ENCODE measurements around the gene TATDN3.
A peak's percentile ranks its signal among the peaks of the same experiment; 100 is the strongest.
"Not testable (repeated sequence)": the region's sequence is repeated elsewhere in the genome, so short reads cannot be mapped to it uniquely, and the experiment has no call there.

The TATDN3 gene

DNA sequence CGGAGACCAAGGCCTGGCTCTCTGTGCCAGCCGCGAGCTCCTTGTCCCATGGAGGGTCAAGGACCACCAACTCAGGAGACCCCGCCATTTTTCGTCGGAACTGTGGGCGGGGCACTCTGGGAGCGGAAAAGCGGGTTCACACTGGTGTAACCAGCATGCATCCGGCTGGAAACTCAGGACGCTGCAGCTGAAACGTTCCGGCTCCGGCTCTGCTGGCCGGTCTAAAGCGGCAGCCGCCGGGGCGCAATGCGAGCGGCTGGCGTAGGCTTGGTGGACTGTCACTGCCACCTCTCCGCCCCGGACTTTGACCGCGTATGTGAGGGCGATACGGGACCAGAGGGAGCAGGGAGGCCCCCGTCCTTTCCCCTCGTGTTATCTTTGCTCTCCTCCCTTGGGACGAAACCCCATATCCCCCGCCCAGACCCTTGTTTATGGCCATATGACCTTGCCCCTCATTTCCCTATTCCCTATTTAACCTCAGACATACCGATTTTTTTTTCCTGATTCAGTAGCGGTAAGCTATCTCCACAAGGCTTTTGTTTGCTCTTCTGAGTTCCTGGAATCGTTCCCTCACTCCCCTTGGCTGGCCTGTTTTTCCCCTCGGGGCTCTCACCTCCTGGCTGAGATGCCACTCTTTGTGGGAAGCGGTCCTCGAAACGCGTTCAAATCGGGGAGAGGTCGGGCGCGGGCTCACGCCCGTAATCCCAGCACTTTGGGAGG, at the start of gene TATDN3, which contains the start of gene NSL1:
TATDN3 (plus strand) TSS at position 219 of the 720 bp plus-strand sequence; CDS start at position 247, 28 bp downstream.
NSL1 (minus strand) TSS at position 102 of the 720 bp plus-strand sequence; CDS start at position 88, 14 bp downstream.
- DNase-seq: peak; percentile 95

- DNase-seq: no peak
Observed at GRCh38 chr1:212743901-212744475, 47.7 kb upstream of the TATDN3 start.

- no peak for DNase-seq
Observed at GRCh38 chr1:212745303-212745702, 46.4 kb upstream of the TATDN3 start.

- DNase-seq: no peak
Observed at GRCh38 chr1:212746546-212746945, 45.1 kb upstream of the TATDN3 start.

GRCh38 chr1:212749821-212750535, 41.7 kb upstream of the TATDN3 start:
- DNase-seq: peak; percentile 39

- DNase-seq: no peak
Observed at GRCh38 chr1:212752252-212752933, 39.3 kb upstream of the TATDN3 start.

DNA sequence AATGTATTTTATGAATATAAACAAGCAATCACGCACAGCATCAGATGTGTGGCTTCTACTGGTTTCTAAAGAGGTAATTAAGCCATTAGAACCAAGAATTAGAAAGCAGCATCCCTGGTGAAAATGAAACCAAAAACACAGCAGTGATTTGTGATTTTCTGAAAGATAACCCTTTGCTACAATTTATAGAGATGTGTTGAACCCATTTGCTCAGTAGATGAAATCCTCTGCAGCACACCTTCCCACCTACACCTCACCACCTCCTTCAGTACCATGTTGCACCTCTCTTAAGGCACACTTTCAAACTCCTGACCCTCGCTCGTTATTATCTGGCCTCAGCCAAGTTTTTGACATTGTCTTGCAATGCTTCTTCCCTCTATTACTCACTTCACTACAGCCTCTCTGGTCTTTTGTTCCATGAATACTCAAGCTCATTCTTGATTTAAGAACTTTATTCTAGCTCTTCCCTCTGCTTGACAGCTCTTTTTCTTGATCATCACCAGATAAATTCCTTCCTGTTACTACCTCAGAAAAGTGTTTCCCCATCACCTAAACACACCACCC, 38.7 kb upstream of the TATDN3 start:
- peak; percentile 59 for DNase-seq

- DNase-seq: no peak
Observed at GRCh38 chr1:212753749-212754148, 37.9 kb upstream of the TATDN3 start.

DNA sequence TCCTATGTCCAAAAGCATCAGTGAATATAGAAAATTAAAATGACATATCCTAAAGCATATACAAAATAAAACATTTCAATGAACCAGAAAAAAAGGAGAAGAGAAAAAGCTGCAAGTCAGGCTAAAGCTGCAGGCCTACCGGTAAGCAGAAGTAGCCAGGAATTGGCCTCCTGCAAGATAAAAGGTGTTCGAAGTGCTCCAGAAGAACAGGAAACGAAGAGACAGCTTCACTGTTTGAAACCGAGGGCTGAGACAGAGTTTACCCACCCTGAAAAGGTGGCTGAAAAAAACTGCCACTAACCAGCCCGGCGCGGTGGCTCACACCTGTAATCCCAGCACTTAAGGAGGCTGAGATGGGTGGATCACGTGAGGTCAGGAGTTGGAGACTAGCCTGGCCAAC, 37.5 kb upstream of the TATDN3 start:
- DNase-seq: peak; percentile 17

DNA sequence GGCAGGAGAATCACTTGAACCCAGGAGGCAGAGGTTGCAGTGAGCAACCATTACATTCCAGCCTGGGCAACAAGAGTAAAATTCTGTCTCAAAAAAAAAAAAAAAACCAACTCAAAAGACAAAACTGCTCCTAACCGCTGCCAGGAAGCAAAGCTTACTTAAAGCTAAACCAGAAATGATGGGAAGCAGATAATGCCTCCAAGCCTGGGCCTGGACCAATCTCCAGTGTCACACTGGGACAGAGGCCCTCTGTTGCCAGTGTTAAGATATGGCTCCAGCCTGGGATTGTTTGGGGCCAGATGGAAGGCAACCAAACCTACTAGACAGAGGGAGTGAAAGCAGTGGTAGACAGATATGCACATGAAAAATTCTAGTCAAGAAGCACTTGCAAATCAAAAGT, 37.0 kb upstream of the TATDN3 start:
- DNase-seq: no peak

- no peak for DNase-seq
Observed at GRCh38 chr1:212759683-212760082, 32.0 kb upstream of the TATDN3 start.

- peak; percentile 66 for DNase-seq
Observed at GRCh38 chr1:212760126-212760823, 31.4 kb upstream of the TATDN3 start.

DNA sequence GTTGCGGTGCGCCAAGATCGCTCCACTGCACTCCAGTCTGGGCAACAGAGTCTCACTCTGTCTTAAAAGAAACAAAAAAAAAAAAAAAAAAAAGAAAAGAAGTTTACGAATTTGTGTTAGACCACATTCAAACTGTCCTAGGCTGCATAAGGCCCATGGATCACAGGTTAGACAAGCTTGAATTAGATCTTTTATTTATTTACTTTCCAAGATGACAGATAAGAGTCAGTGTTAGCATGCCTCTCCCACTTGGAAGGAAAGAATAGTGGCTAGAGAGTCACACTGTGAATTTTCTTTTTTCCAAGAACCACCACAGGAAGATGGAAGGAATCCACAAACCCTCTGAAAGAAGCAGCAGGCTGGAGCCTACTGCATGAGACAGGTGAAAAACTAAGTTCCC, 29.5 kb upstream of the TATDN3 start:
- no peak for DNase-seq

- DNase-seq: no peak
Observed at GRCh38 chr1:212762839-212763238, 28.9 kb upstream of the TATDN3 start.

- not testable (repeated sequence) for DNase-seq
Observed at GRCh38 chr1:212764718-212765281, 26.9 kb upstream of the TATDN3 start.

DNA sequence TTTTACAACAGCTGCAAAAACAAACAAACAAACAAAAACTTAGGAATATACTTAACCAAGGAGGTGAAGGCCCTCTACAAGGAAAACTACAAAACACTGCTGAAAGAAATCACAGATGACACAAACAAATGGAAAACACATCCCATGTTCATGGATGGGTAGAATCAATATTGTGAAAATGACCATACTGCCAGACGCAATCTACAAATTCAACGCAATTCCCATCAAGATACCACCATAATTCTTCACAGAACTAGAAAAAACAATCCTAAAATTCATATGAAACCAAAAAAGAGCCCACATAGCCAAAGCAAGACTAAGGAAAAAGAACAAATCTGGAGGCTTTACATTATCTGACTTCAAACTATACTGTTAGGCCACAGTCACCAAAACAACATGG, 24.9 kb upstream of the TATDN3 start:
- DNase-seq: not testable (repeated sequence)

- DNase-seq: peak; percentile 68
Observed at GRCh38 chr1:212769459-212770167, 22.1 kb upstream of the TATDN3 start.

DNA sequence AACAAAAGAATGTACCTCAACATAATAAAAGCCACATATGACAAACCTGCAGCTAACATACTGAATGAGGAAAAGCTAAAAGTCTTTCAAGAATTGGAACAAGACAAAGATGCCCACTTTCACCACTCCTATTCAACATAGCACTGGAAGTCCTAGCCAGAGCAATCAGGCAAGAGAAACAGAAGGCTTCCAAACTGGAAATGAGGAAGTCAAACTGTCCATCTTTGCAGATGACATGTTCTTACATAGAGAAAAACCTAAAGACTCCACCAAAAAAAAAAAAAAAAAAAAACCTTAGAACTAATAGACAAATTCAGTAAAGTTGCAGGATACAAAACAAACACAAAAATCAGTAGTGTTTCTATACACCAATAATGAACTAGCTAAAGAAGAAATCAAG, 20.4 kb upstream of the TATDN3 start:
- no peak for DNase-seq

DNA sequence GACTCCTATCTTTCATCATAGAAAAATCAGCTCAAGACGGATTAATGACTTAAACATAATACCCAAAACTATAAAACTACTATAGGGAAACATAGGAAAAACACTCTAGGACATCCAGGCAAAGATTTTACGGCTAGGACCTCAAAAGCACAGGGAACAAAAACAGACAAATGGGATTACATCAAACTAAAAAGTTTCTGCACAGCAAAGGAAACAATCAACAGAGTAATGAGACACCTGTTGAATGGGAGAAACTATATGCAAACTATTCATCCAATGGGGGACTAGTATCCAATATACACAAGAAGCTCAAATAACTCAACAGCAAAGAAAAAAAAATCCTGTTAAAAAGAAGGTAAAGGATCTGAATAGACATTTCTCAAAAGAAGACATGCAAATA, 18.7 kb upstream of the TATDN3 start:
- no peak for DNase-seq

GRCh38 chr1:212774584-212774983, 17.1 kb upstream of the TATDN3 start:
- no peak for DNase-seq

- DNase-seq: no peak
Observed at GRCh38 chr1:212775241-212775640, 16.5 kb upstream of the TATDN3 start.

Data from activated CD4-positive, alpha-beta T cell treated with anti-CD3 and anti-CD28 coated beads, Interleukin-2, amount 50 U/mL, for 16 hours (primary cell).